Measurements from ENCODE around the gene MPG.

GRCh38 chr16:69181-69580, 8.8 kb upstream of the MPG start:
- no peak for TF ChIP-seq POLR2A (IDR thresholded peaks at IDR 0.05)
- TF ChIP-seq, protein P1, sequence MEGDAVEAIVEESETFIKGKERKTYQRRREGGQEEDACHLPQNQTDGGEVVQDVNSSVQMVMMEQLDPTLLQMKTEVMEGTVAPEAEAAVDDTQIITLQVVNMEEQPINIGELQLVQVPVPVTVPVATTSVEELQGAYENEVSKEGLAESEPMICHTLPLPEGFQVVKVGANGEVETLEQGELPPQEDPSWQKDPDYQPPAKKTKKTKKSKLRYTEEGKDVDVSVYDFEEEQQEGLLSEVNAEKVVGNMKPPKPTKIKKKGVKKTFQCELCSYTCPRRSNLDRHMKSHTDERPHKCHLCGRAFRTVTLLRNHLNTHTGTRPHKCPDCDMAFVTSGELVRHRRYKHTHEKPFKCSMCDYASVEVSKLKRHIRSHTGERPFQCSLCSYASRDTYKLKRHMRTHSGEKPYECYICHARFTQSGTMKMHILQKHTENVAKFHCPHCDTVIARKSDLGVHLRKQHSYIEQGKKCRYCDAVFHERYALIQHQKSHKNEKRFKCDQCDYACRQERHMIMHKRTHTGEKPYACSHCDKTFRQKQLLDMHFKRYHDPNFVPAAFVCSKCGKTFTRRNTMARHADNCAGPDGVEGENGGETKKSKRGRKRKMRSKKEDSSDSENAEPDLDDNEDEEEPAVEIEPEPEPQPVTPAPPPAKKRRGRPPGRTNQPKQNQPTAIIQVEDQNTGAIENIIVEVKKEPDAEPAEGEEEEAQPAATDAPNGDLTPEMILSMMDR (IDR thresholded peaks at IDR 0.05 in 4 of 5, conservative IDR thresholded peaks at IDR 0.05 in 1 of 5), result no peak
